Pancreas (tissue), 10 donors: Measurements from ENCODE around the gene ZSWIM9. TPM values are rescaled to one million over a fixed set of nuclear protein-coding genes. Genes with fewer than 3 reads are reported as not detected.

ENCODE experiments used
- ATAC-seq, 4 donors: fragments of 200-7000 bp; cut with Tn5 transposase; one replicate each; pipeline versions ENCODE4 v1.8.0 to v1.9.1; 2020; ENCODE audit warnings: mild to moderate bottlenecking in 4 of 4, moderate library complexity in 4 of 4
- DNase-seq, 6 donors: peaks; one replicate each; pipeline ENCODE4 v3.0.0-alpha.2; 2020
- FAIRE-seq: peaks from 2 replicates; lab custom pipeline; 2012; peaks lifted over from hg19 to GRCh38; lab: Jason Lieb, UNC
- H3K27ac ChIP-seq, 4 donors: fragments of 200-600 bp; sonication (generic); 1 replicate in 3 of 4; 2 replicates in 1 of 4; pipeline versions ENCODE4 v1.5.0 to v1.8.0; 2020
- H3K27me3 ChIP-seq, 4 donors: fragments of 200-600 bp; one replicate each; pipeline ENCODE4 v1.8.0; 2021
- H3K36me3 ChIP-seq, 3 donors: fragments of 200-600 bp; sonication (generic) in 1 of 3; one replicate each; pipeline versions ENCODE4 v1.5.0 to v1.8.0; 2020 to 2021
- H3K4me1 ChIP-seq, 3 donors: fragments of 200-600 bp; one replicate each; pipeline ENCODE4 v1.8.0; 2021
- H3K4me3 ChIP-seq, 4 donors: fragments of 200-600 bp; sonication (generic) in 2 of 4; one replicate each; pipeline versions ENCODE4 v1.5.0 to v1.8.0; 2020 to 2021
- H3K9me3 ChIP-seq, 4 donors: fragments of 200-600 bp; one replicate each; pipeline ENCODE4 v1.8.0; 2021
- CTCF ChIP-seq, 4 donors: fragments of 200-600 bp; sonication (generic) in 3 of 4; IDR thresholded peaks; one replicate each; pipeline versions ENCODE4 v1.5.0 to v1.8.0; 2021; ENCODE audit warnings: antibody characterized with exemption in 4 of 4
- WGBS, 2 donors: extraction: QIAGEN DNeasy Blood & Tissue Kit; methylation state at CpG; one replicate each; pipeline ENCODE4 v1.1.7; 2013; 5-methylcytosine and 5-hydroxymethylcytosine counted together
- intact Hi-C, 3 donors: fragments of 100-400 bp; cut with DNase I; formaldehyde crosslinking; loops; one replicate each; pipeline versions ENCODE4 v1.11.1 to v1.14.2; 2022
- polyA plus RNA-seq, 2 donors: library from polyadenylated mRNA; stranded (reverse); fragments of 200-250 nt; gene quantifications; one replicate each; pipeline ENCODE4 v1.2.3, GENCODE V29; 2013
- total RNA-seq, 6 donors: library from RNA; stranded (reverse); fragmentation: NEBNext Ultra II Directional in 4 of 6; extraction: Animal tissue kit (Norgen Biotek cat#: 25700) in 4 of 6; gene quantifications; one replicate each; pipeline versions ENCODE4 v1.2.1 to v1.2.4, GENCODE V29; 2021 to 2023
- donor health status: healthy with polysubstance abuse.
- donor health status: DM: no; HTN: no; CAD: no; lungs with moderate emphysema.
- donor health status: DM: no; HTN: no; CAD: no.
- donor health status: control.
- donor health status: control.
- donor health status: Bipolar disorder and iron deficiency.
- donor health status: DM: yes; HTN: yes; CAD: no.
- donor health status: DM: no; HTN: no; CAD: no.
- donor health status: DM: no; HTN: no; CAD: no.
- donor health status: DM: yes; HTN: yes; CAD: no.

The ZSWIM9 gene
- total and polyA plus RNA-seq, 8 donors = 2.8 to 5.9 (median 4.0) TPM

- Histone ChIP-seq H3K36me3 (no peaks in the 10 kb centered on the region), H3K27me3 (no peaks in the 10 kb centered on the region), H3K4me3 (no peak overlapping the region), H3K9me3 (no peaks in the 10 kb centered on the region), H3K4me1 (no peaks in the 10 kb centered on the region), H3K27ac (no peak overlapping the region)
- WGBS, 2 donors = 72 to 83% methylated on average over 13 of the region's 13 CpGs
- FAIRE-seq = no peak
- TF ChIP-seq CTCF (IDR thresholded peaks at IDR 0.05) = peak in 1 of 4 donors; percentile 21
- intact Hi-C loops = no loop called here
- DNase-seq = peak in 2 of 6 donors; percentile 66 to 71
- peak in 1 of 4 donors; percentile 95 for ATAC-seq
These were observed 19.9 kb downstream of the ZSWIM9 start for GRCh38 chr19:48190288-48190884.

- Histone ChIP-seq H3K27ac (no peak overlapping the region), H3K4me3 (no peak overlapping the region), H3K27me3 (no peaks in the 10 kb centered on the region), H3K36me3 (no peaks in the 10 kb centered on the region), H3K9me3 (no peaks in the 10 kb centered on the region), H3K4me1 (no peaks in the 10 kb centered on the region)
- 93 to 94% methylated on average over 3 of the region's 3 CpGs for WGBS, 2 donors
- no peak for ATAC-seq
- no peak for DNase-seq
- no peak for FAIRE-seq
- TF ChIP-seq CTCF (IDR thresholded peaks at IDR 0.05) = no peak
- intact Hi-C loops = no loop called here
These were observed 20.4 kb downstream of the ZSWIM9 start for GRCh38 chr19:48190885-48191284.

- Histone ChIP-seq H3K27me3 (no peaks in the 10 kb centered on the region), H3K27ac (no peak overlapping the region), H3K4me1 (no peaks in the 10 kb centered on the region), H3K9me3 (no peaks in the 10 kb centered on the region), H3K4me3 (no peak overlapping the region), H3K36me3 (no peaks in the 10 kb centered on the region)
- no peak for FAIRE-seq
- no peak for DNase-seq
- 90 to 92% methylated on average over 7 of the region's 7 CpGs for WGBS, 2 donors
- intact Hi-C loops = no loop called here
- no peak for ATAC-seq
- TF ChIP-seq CTCF (IDR thresholded peaks at IDR 0.05) = no peak
These were observed 22.3 kb downstream of the ZSWIM9 start for GRCh38 chr19:48192750-48193149.

GRCh38 chr19:48194041-48194843, 23.8 kb downstream of the ZSWIM9 start:
- DNase-seq (no peak), FAIRE-seq (no peak), ATAC-seq (no peak)
- Histone ChIP-seq H3K9me3 (no peaks in the 10 kb centered on the region), H3K36me3 (no peaks in the 10 kb centered on the region), H3K27me3 (no peaks in the 10 kb centered on the region), H3K27ac (no peak overlapping the region), H3K4me1 (no peaks in the 10 kb centered on the region), H3K4me3 (no peak overlapping the region)
- intact Hi-C loops = no loop called here
- WGBS, 2 donors = 73 to 79% methylated on average over 36 of the region's 36 CpGs
- peak in 2 of 4 donors; percentile 14 to 37 for TF ChIP-seq CTCF (IDR thresholded peaks at IDR 0.05)
